ENCODE measurements around the gene DAZAP1. TPM values are rescaled to one million over a fixed set of nuclear protein-coding genes. Genes with fewer than 3 reads are reported as not detected.
"Not testable (repeated sequence)": the region's sequence is repeated elsewhere in the genome, so short reads cannot be mapped to it uniquely, and the experiment has no call there.

The DAZAP1 gene
- total RNA-seq, 1 donor from 2014 or later, result 74.5 TPM

GRCh38 chr19:1473085-1473851 lies 65.9 kb downstream of the DAZAP1 start:
- Histone ChIP-seq H3K4me3 (ENCODE audit: low read depth, low read length) (no peak overlapping the region), H3K36me3 (ENCODE audit: control insufficient read depth, insufficient read depth, low read length) (no peaks in the 10 kb centered on the region), H3K27me3 (ENCODE audit: control insufficient read depth, insufficient read depth, low read length) (peaks cover 49% of the 10 kb centered on the region)
- TF ChIP-seq, protein P1, sequence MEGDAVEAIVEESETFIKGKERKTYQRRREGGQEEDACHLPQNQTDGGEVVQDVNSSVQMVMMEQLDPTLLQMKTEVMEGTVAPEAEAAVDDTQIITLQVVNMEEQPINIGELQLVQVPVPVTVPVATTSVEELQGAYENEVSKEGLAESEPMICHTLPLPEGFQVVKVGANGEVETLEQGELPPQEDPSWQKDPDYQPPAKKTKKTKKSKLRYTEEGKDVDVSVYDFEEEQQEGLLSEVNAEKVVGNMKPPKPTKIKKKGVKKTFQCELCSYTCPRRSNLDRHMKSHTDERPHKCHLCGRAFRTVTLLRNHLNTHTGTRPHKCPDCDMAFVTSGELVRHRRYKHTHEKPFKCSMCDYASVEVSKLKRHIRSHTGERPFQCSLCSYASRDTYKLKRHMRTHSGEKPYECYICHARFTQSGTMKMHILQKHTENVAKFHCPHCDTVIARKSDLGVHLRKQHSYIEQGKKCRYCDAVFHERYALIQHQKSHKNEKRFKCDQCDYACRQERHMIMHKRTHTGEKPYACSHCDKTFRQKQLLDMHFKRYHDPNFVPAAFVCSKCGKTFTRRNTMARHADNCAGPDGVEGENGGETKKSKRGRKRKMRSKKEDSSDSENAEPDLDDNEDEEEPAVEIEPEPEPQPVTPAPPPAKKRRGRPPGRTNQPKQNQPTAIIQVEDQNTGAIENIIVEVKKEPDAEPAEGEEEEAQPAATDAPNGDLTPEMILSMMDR (IDR thresholded peaks at IDR 0.05; ENCODE audit: insufficient read depth, low read length, poor library complexity, severe bottlenecking), result no peak
- DNase-seq (ENCODE audit: low read depth), result no peak

GRCh38 chr19:1474011-1474764 lies 66.8 kb downstream of the DAZAP1 start:
- H3K27me3 ChIP-seq (ENCODE audit: control insufficient read depth, insufficient read depth, low read length), result peaks cover 43% of the 10 kb centered on the region
- DNase-seq (ENCODE audit: low read depth), result no peak
- no peak overlapping the region for H3K4me3 ChIP-seq (ENCODE audit: low read depth, low read length)
- H3K36me3 ChIP-seq (ENCODE audit: control insufficient read depth, insufficient read depth, low read length), result no peaks in the 10 kb centered on the region
- TF ChIP-seq, protein P1 (IDR thresholded peaks at IDR 0.05; ENCODE audit: insufficient read depth, low read length, poor library complexity, severe bottlenecking), result no peak

DNA sequence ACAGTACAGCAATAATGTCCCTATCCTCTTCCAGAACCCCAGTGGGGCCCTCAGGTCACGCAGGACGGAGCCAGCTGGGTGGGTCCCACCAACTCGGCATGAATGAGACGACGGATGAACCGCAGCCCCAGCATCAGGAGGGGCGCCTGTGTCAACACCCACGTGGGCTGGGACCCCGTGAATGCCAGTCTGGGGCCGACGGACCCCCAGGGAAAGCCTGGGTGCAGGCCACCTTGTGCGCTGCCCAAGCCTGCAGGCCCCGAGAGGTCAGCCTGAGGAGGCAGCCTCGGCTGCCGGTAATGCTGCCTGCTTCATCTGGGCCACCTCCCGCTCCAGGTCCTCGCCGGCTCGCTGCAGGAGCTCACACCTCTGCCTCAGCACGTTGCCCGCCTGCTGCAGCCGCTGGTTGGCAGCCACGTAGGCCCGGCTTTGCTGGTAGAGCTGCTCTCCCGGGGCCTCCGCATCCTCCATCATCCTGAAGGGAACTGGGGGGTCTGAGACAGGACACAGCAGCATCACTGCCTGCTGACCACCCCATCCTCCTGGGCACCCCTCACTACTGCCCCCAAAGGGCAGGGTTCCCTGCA lies 67.5 kb downstream of the DAZAP1 start:
- peaks cover 38% of the 10 kb centered on the region for H3K27me3 ChIP-seq (ENCODE audit: control insufficient read depth, insufficient read depth, low read length)
- DNase-seq (ENCODE audit: low read depth), result no peak
- no peaks in the 10 kb centered on the region for H3K36me3 ChIP-seq (ENCODE audit: control insufficient read depth, insufficient read depth, low read length)
- no peak overlapping the region for H3K4me3 ChIP-seq (ENCODE audit: low read depth, low read length)
- TF ChIP-seq, protein P1 (IDR thresholded peaks at IDR 0.05; ENCODE audit: insufficient read depth, low read length, poor library complexity, severe bottlenecking), result no peak

DNA sequence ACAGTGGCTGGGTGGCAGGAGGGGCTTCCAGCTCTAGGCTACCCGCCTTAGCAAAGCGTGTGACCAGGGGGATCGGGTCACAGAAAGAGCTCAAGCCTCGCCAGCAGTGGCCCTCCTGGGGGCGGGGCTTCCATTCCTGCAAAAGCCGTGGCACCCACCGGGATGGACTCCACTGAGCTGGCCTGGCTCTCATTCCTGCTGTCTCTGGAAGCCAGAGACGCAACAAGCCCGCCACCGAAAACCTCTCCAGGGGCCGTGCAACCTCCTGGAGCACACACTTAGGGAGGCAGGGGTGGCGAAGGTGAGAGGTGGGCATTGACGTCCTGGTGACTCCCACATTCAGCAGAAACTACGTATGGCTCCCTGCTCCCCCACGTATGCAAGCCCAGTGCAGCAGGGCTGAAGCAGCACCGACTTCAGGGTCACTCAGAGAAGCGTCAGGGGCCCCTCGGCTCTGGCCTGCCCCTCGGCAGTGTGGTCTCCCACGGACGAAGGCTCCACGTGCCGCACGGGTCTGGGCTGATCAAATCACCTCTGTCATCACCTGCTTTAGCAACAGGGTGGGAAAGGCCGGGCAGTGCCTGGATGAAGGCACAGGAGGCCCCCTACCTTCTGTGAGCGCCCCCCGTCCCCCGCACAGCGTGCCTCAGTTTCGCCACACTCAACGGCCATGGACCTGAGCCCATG lies 68.5 kb downstream of the DAZAP1 start:
- TF ChIP-seq, protein P1 (IDR thresholded peaks at IDR 0.05; ENCODE audit: insufficient read depth, low read length, poor library complexity, severe bottlenecking), result no peak

DNA sequence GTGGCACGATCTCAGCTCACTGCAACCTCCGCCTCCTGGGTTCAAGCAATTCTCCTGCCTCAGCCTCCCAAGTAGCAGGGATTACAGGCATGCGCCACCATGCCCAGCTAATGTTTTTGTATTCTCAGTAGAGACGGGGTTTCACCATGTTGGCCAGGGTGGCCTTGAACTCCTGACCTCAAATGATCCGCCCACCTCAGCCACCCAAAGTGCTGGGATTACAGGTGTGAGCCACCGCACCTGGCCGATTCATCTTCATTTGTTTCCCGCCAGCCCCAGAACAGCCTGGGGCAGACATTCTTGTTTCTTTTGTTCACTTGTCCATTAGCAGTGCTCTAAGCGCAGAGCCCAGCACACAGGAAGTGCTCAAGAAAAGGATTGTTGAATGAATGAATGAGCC lies 69.7 kb downstream of the DAZAP1 start:
- not testable (repeated sequence) for H3K4me3 ChIP-seq (ENCODE audit: low read depth, low read length); DNase-seq (ENCODE audit: low read depth); H3K36me3 ChIP-seq (ENCODE audit: control insufficient read depth, insufficient read depth, low read length)
- H3K27me3 ChIP-seq (ENCODE audit: control insufficient read depth, insufficient read depth, low read length), result peaks cover 16% of the 10 kb centered on the region

More for the DNA sequence above, 68.5 kb downstream of the DAZAP1 start:
- DNase-seq (ENCODE audit: low read depth), result no peak
- Histone ChIP-seq H3K36me3 (ENCODE audit: control insufficient read depth, insufficient read depth, low read length) (no peaks in the 10 kb centered on the region), H3K27me3 (ENCODE audit: control insufficient read depth, insufficient read depth, low read length) (peaks cover 28% of the 10 kb centered on the region), H3K4me3 (ENCODE audit: low read depth, low read length) (no peak overlapping the region)

Measured in kidney epithelial cell (primary cell).